SK-N-SH (cell line): ENCODE measurements around the gene TGM2. TPM values are rescaled to one million over a fixed set of nuclear protein-coding genes. Genes with fewer than 3 reads are reported as not detected.

Experiments used
- CTCF ChIA-PET: fragments of 300-600, 350-600 bp; formaldehyde crosslinking; extraction: SDS; loops from one replicate; lab custom pipeline; 2021; lab: Yijun Ruan, JAX
- POLR2A ChIA-PET: fragments of 350-600 bp; sonication (Branson Sonifier 250); formaldehyde crosslinking; extraction: SDS; loops from one replicate; lab custom pipeline; 2020; ENCODE audit warnings: antibody characterized with exemption, inconsistent platforms; lab: Yijun Ruan, JAX
- DNase-seq: peaks from one replicate; pipeline ENCODE4 v3.0.0; 2012
- H2AFZ ChIP-seq: fragments of 200-600 bp; sonication (generic); 2 replicates; pipeline ENCODE4 v1.8.1; 2016; ENCODE audit warnings: antibody characterized with exemption, mild to moderate bottlenecking, low read depth
- H3F3A ChIP-seq: fragments of 200-600 bp; sonication (generic); replicated peaks from 2 replicates; pipeline ENCODE3; 2016; ENCODE audit warnings: antibody characterized with exemption, mild to moderate bottlenecking; ENCODE audit not compliant: insufficient read depth
- H3K27ac ChIP-seq, 2 experiments: fragments of 200-500 bp in 1 of 2; fragments of 200-600 bp in 1 of 2; sonication (Bioruptor generic) in 1 of 2; sonication (generic), shearing (Covaris generic) in 1 of 2; 2 replicates each; pipeline versions ENCODE4 v1.5.1 to v1.6.1; 2014 to 2016; ENCODE audit warnings: low read depth in 2 of 2, inconsistent platforms in 1 of 2, low read length in 1 of 2, mild to moderate bottlenecking in 1 of 2, mixed read lengths in 1 of 2
- H3K27me3 ChIP-seq: fragments of 200-600 bp; sonication (generic), shearing (Covaris generic); 2 replicates; pipeline ENCODE4 v1.6.1; 2016; ENCODE audit warnings: mixed run types; ENCODE audit not compliant: insufficient read depth
- H3K36me3 ChIP-seq, 2 experiments: fragments of 200-500 bp in 1 of 2; fragments of 200-600 bp in 1 of 2; sonication (Bioruptor generic) in 1 of 2; sonication (generic) in 1 of 2; replicated peaks in 1 of 2; 2 replicates each; pipeline versions ENCODE3 to v1.5.1; 2014 to 2016; ENCODE audit warnings: low read length in 1 of 2, mild to moderate bottlenecking in 1 of 2; ENCODE audit not compliant: insufficient read depth in 2 of 2, control insufficient read depth in 1 of 2
- H3K4me1 ChIP-seq, 2 experiments: fragments of 200-500 bp in 1 of 2; fragments of 200-600 bp in 1 of 2; sonication (Bioruptor generic) in 1 of 2; sonication (generic), shearing (Covaris generic) in 1 of 2; 2 replicates each; pipeline versions ENCODE4 v1.5.1 to v1.6.1; 2014 to 2016; ENCODE audit warnings: low read depth in 1 of 2, low read length in 1 of 2, mixed run types in 1 of 2; ENCODE audit not compliant: insufficient read depth in 2 of 2, control insufficient read depth in 1 of 2
- H3K4me2 ChIP-seq: fragments of 200-600 bp; sonication (generic), shearing (Covaris generic); 2 replicates; pipeline ENCODE4 v1.6.1; 2017; ENCODE audit warnings: mixed run types
- H3K4me3 ChIP-seq, 2 experiments: fragments of 200-500 bp in 1 of 2; fragments of 200-600 bp in 1 of 2; sonication (Bioruptor generic) in 1 of 2; sonication (generic), shearing (Covaris generic) in 1 of 2; 2 replicates each; pipeline versions ENCODE4 v1.5.1 to v1.8.1; 2014 to 2016; ENCODE audit warnings: low read depth in 2 of 2, inconsistent platforms in 1 of 2, low read length in 1 of 2, mild to moderate bottlenecking in 1 of 2, mixed read lengths in 1 of 2, moderate library complexity in 1 of 2
- H3K79me2 ChIP-seq: fragments of 200-600 bp; sonication (generic); 2 replicates; pipeline ENCODE4 v1.8.1; 2017; ENCODE audit warnings: mild to moderate bottlenecking; ENCODE audit not compliant: insufficient read depth
- H3K9ac ChIP-seq: fragments of 200-600 bp; sonication (generic); 2 replicates; pipeline ENCODE4 v1.6.1; 2017; ENCODE audit warnings: mixed run types
- H3K9me2 ChIP-seq: fragments of 200-600 bp; sonication (generic); 2 replicates; pipeline ENCODE4 v1.6.1; 2017; ENCODE audit warnings: mixed run types
- H3K9me3 ChIP-seq: fragments of 200-600 bp; sonication (generic); 2 replicates; pipeline ENCODE4 v1.6.1; 2017; ENCODE audit warnings: mixed run types, mild to moderate bottlenecking, moderate library complexity
- H4K20me1 ChIP-seq: fragments of 200-600 bp; sonication (generic); 2 replicates; pipeline ENCODE4 v1.6.1; 2017; ENCODE audit warnings: mild to moderate bottlenecking, mixed run types; ENCODE audit not compliant: insufficient read depth
- CTCF ChIP-seq: fragments of 200-600 bp; sonication (generic); IDR thresholded peaks from 2 replicates; pipeline ENCODE4 v1.6.1; 2017; ENCODE audit warnings: antibody characterized with exemption, mild to moderate bottlenecking, moderate library complexity
- ELF1 ChIP-seq: IDR thresholded peaks from 2 replicates; pipeline ENCODE4 v1.4.0; 2012
- EZH2phosphoT487 ChIP-seq: fragments of 200-600 bp; sonication (generic); IDR thresholded peaks from 2 replicates; pipeline ENCODE4 v1.6.1; 2017; ENCODE audit warnings: low read depth, mixed run types, mild to moderate bottlenecking, antibody characterized with exemption, moderate library complexity, borderline replicate concordance
- FOSL2 ChIP-seq: IDR thresholded peaks from 2 replicates; pipeline ENCODE4 v1.4.0; 2012; ENCODE audit warnings: low read depth, mild to moderate bottlenecking, moderate library complexity, borderline replicate concordance
- FOXJ3 ChIP-seq: sonication (generic); formaldehyde crosslinking; IDR thresholded peaks from 2 replicates; pipeline ENCODE4 v1.5.1; 2020; ENCODE audit warnings: mild to moderate bottlenecking, missing genetic modification reagents
- FOXM1 ChIP-seq: IDR thresholded peaks from 2 replicates; pipeline ENCODE4 v1.4.0; 2012; ENCODE audit warnings: low read depth, mild to moderate bottlenecking
- MAX ChIP-seq: IDR thresholded peaks from 2 replicates; pipeline ENCODE4 v1.4.0; 2012; ENCODE audit warnings: low read depth
- MEF2A ChIP-seq: IDR thresholded peaks from 2 replicates; pipeline ENCODE4 v1.4.0; 2012; ENCODE audit warnings: low read depth, borderline replicate concordance
- MXI1 ChIP-seq: IDR thresholded peaks from 2 replicates; pipeline ENCODE4 v1.6.1; 2012; ENCODE audit warnings: mild to moderate bottlenecking, low read depth, low read length, improper control_type of control experiment
- NFIC ChIP-seq: IDR thresholded peaks from 2 replicates; pipeline ENCODE4 v1.4.0; 2012; ENCODE audit warnings: borderline replicate concordance
- PBX3 ChIP-seq: IDR thresholded peaks from 2 replicates; pipeline ENCODE4; 2012
- RAD21 ChIP-seq: IDR thresholded peaks from 2 replicates; pipeline ENCODE4 v1.6.1; 2012; ENCODE audit warnings: mild to moderate bottlenecking, low read length
- REST ChIP-seq: IDR thresholded peaks from 2 replicates; pipeline ENCODE4 v1.6.1; 2012; ENCODE audit warnings: mild to moderate bottlenecking, low read depth, low read length, moderate library complexity
- RFX5 ChIP-seq: IDR thresholded peaks from 2 replicates; pipeline ENCODE4 v1.6.1; 2012; ENCODE audit warnings: mild to moderate bottlenecking, improper control_type of control experiment, low read length
- RXRA ChIP-seq: IDR thresholded peaks from 2 replicates; pipeline ENCODE4 v1.4.0; 2012; ENCODE audit warnings: low read depth, mild to moderate bottlenecking, borderline replicate concordance
- SIN3A ChIP-seq: IDR thresholded peaks from 2 replicates; pipeline ENCODE4 v1.6.1; 2012; ENCODE audit warnings: low read depth, mild to moderate bottlenecking, low read length, moderate library complexity, borderline replicate concordance
- SMC3 ChIP-seq: IDR thresholded peaks from 2 replicates; pipeline ENCODE4 v1.6.1; 2012; ENCODE audit warnings: low read depth, low read length, improper control_type of control experiment
- TAF1 ChIP-seq: IDR thresholded peaks from 2 replicates; pipeline ENCODE4 v1.6.1; 2012; ENCODE audit warnings: low read depth, mild to moderate bottlenecking, low read length, moderate library complexity, borderline replicate concordance
- YY1 ChIP-seq: IDR thresholded peaks from 2 replicates; pipeline ENCODE4 v1.4.0; 2012; ENCODE audit warnings: low read depth, mild to moderate bottlenecking
- WGBS: methylation state at CpG from one replicate; pipeline ENCODE4 v1.1.6; 2017; ENCODE audit warnings: low lambda C conversion rate; 5-methylcytosine and 5-hydroxymethylcytosine counted together
- polyA plus RNA-seq, 3 experiments: library from polyadenylated mRNA; depleted of rRNA; stranded (reverse); fragments of >200 nt; gene quantifications; 2 replicates each; pipeline ENCODE4 v1.2.3, GENCODE V29; 2012

The TGM2 gene
- polyA plus RNA-seq, 1 of the 3 experiments (the other 2 are of a cell fraction): 676 TPM

- no peaks in the 10 kb centered on the region for H3K9me2 ChIP-seq
- H4K20me1 ChIP-seq: no peaks in the 10 kb centered on the region
- peaks cover 19 to 34% of the 10 kb centered on the region in 2 experiments; a peak in 3 of 4 replicates for H3K4me1 ChIP-seq
- H3K9me3 ChIP-seq: no peaks in the 10 kb centered on the region
- H3K79me2 ChIP-seq: no peaks in the 10 kb centered on the region
- WGBS: 92% methylated on average over 1 of the region's 5 CpGs
- no peak overlapping the region for H3K4me3 ChIP-seq
- no peaks in the 10 kb centered on the region for H3K36me3 ChIP-seq
- peaks cover 15% of the 10 kb centered on the region for H3F3A ChIP-seq
- POLR2A ChIA-PET: no interaction called here
- no peak overlapping the region for H3K27ac ChIP-seq
- no peak overlapping the region for H3K9ac ChIP-seq
- TF ChIP-seq FOXJ3 (no peak), SMC3 (no peak), RAD21 (no peak), ELF1 (no peak), MEF2A (no peak), FOXM1 (no peak), CTCF (no peak), NFIC (no peak), PBX3 (no peak), EZH2phosphoT487 (no peak), RFX5 (no peak), RXRA (no peak), YY1 (no peak), TAF1 (no peak), SIN3A (no peak), REST (no peak), MAX (no peak), FOSL2 (no peak), MXI1 (no peak)
- TF ChIP-seq, all 33 proteins: peak for 0
- CTCF ChIA-PET: interaction anchor here (1.1 to 9.4 kb wide), 5 partner anchors 8 to 156 kb away, joined by 3 to 95 read pairs (median 4); no protein-coding TSS in a partner anchor
- Histone ChIP-seq H2AFZ (no peak overlapping the region), H3K27me3 (no peaks in the 10 kb centered on the region), H3K4me2 (no peak overlapping the region)
- no peak for DNase-seq
Measured at GRCh38 chr20:38213607-38213940, 48.5 kb upstream of the TGM2 start.
